PC-3 (cell line): ENCODE measurements around the gene DLG2. TPM values are rescaled to one million over a fixed set of nuclear protein-coding genes. Genes with fewer than 3 reads are reported as not detected.

Experiments
- ATAC-seq: fragments of 200-7000 bp; cut with Tn5 transposase; 2 replicates; pipeline ENCODE4 v1.9.1; 2020; ENCODE audit warnings: mild to moderate bottlenecking, moderate library complexity
- BruUV-seq: library from RNA; stranded (reverse); fragments of 400-500 nt; replicated peaks from 2 replicates; lab custom pipeline; 2021; lab: Mats Ljungman, UMichigan
- CTCF ChIA-PET: fragments of 300-600 bp; sonication (Branson Sonifier 250); formaldehyde crosslinking; loops from one replicate; lab custom pipeline; 2022; ENCODE audit warnings: antibody characterized with exemption; lab: Charles Lee
- POLR2A ChIA-PET: fragments of 300-600 bp; sonication (Branson Sonifier 250); formaldehyde crosslinking; loops from one replicate; lab custom pipeline; 2022; ENCODE audit warnings: antibody characterized with exemption; ENCODE audit not compliant: unreplicated experiment; lab: Charles Lee
- DNase-seq: peaks from one replicate; pipeline ENCODE4 v3.0.0-alpha.2; 2015
- H2AFZ ChIP-seq: fragments of 300-600 bp; sonication (generic); 2 replicates; pipeline ENCODE4 v1.6.0; 2016; ENCODE audit warnings: antibody characterized with exemption, low read length
- H3F3A ChIP-seq: fragments of 300-600 bp; sonication (generic); one replicate; pipeline ENCODE4 v1.6.0; 2017; ENCODE audit warnings: antibody characterized with exemption, low read length, control low read depth, mild to moderate bottlenecking; ENCODE audit not compliant: unreplicated experiment
- H3K27ac ChIP-seq: fragments of 300-600 bp; sonication (generic); 2 replicates; pipeline ENCODE4 v1.5.1; 2016; ENCODE audit warnings: mild to moderate bottlenecking, low read length
- H3K27me3 ChIP-seq: fragments of 300-600 bp; sonication (generic); 2 replicates; pipeline ENCODE4 v1.6.1; 2016; ENCODE audit warnings: low read length, mixed read lengths
- H3K36me3 ChIP-seq: fragments of 300-600 bp; sonication (generic); 2 replicates; pipeline ENCODE4 v1.6.1; 2016; ENCODE audit warnings: low read depth, mixed run types, low read length, mixed read lengths
- H3K4me1 ChIP-seq: fragments of 300-600 bp; sonication (generic); 2 replicates; pipeline ENCODE4 v1.5.1; 2016; ENCODE audit warnings: low read length; ENCODE audit not compliant: insufficient read depth
- H3K4me2 ChIP-seq: fragments of 300-600 bp; sonication (generic); 2 replicates; pipeline ENCODE4 v1.6.0; 2016; ENCODE audit warnings: low read length
- H3K4me3 ChIP-seq: fragments of 300-600 bp; sonication (generic); 2 replicates; pipeline ENCODE4 v1.5.1; 2016; ENCODE audit warnings: mild to moderate bottlenecking, low read length, mixed read lengths
- H3K79me2 ChIP-seq: fragments of 300-600 bp; sonication (generic); 2 replicates; pipeline ENCODE4 v1.6.1; 2017; ENCODE audit warnings: low read length, mixed read lengths
- H3K9ac ChIP-seq: fragments of 300-600 bp; sonication (generic); 2 replicates; pipeline ENCODE4 v1.6.0; 2016; ENCODE audit warnings: mild to moderate bottlenecking, low read length
- H3K9me2 ChIP-seq: fragments of 300-600 bp; sonication (generic); replicated peaks from 2 replicates; pipeline ENCODE4 v1.6.1; 2016; ENCODE audit warnings: mixed run types, low read length, mixed read lengths
- H3K9me3 ChIP-seq: fragments of 300-600 bp; sonication (generic); 2 replicates; pipeline ENCODE4 v1.6.1; 2016; ENCODE audit warnings: low read length, mixed read lengths
- H4K20me1 ChIP-seq: fragments of 300-600 bp; sonication (generic); 2 replicates; pipeline ENCODE4 v1.6.1; 2016; ENCODE audit warnings: low read length, mixed read lengths
- EZH2 ChIP-seq: fragments of 300-600 bp; sonication (generic); IDR thresholded peaks from one replicate; pipeline ENCODE4 v1.6.1; 2017; ENCODE audit warnings: antibody characterized with exemption, mild to moderate bottlenecking, low read length; ENCODE audit not compliant: unreplicated experiment
- EZH2phosphoT487 ChIP-seq: fragments of 300-600 bp; sonication (generic); IDR thresholded peaks from 2 replicates; pipeline ENCODE4 v1.6.1; 2018; ENCODE audit warnings: mild to moderate bottlenecking, antibody characterized with exemption, low read length, borderline replicate concordance
- intact Hi-C: fragments of 100-400 bp; cut with micrococcal nuclease; formaldehyde crosslinking; loops from 2 replicates; pipeline ENCODE4 v1.9.0; 2023
- total RNA-seq: library from RNA; depleted of rRNA; stranded (reverse); fragments of >200 nt; gene quantifications from 2 replicates; pipeline ENCODE4 v1.2.3, GENCODE V29; 2014
- TF ChIP-seq, protein P1 (sequence below): fragments of 300-600 bp; sonication (generic); conservative IDR thresholded peaks from 2 replicates; pipeline ENCODE4 v1.5.1; 2017; ENCODE audit warnings: antibody characterized with exemption, low read depth, mild to moderate bottlenecking, low read length

DLG2 gene
- total RNA-seq, 1 experiment from 2014 or later = 0.58 TPM

DNA sequence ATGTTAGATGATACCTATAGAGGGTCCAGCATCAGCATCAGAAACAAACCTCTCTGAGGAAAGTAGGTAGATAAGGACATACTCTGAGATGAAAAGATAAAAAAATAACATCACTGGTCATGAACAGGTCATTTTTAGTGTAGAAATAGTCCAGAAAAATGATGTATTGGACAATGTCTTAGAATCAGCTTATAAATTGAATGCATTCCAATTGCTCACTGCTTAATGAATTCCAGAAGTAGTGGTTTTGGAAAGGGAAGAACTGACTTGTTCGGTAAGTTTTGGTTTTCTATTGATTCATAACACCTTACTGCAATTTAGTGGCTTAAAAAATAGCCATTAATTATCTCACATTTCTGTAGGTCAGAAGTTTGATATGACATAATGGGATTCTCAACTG lies 1411.5 kb downstream of the DLG2 start:
- no peaks in the 10 kb centered on the region for H3K27me3 ChIP-seq
- no peak overlapping the region for H3K27ac ChIP-seq
- no peaks in the 10 kb centered on the region for H3K79me2 ChIP-seq
- no peaks in the 10 kb centered on the region for H3F3A ChIP-seq
- POLR2A ChIA-PET = no interaction called here
- BruUV-seq = no TSS peak
- no peak overlapping the region for H2AFZ ChIP-seq
- H3K9me2 ChIP-seq = no peaks in the 10 kb centered on the region
- DNase-seq (no peak), ATAC-seq (no peak)
- TF ChIP-seq EZH2 (no peak), EZH2phosphoT487 (no peak)
- TF ChIP-seq, protein P1, sequence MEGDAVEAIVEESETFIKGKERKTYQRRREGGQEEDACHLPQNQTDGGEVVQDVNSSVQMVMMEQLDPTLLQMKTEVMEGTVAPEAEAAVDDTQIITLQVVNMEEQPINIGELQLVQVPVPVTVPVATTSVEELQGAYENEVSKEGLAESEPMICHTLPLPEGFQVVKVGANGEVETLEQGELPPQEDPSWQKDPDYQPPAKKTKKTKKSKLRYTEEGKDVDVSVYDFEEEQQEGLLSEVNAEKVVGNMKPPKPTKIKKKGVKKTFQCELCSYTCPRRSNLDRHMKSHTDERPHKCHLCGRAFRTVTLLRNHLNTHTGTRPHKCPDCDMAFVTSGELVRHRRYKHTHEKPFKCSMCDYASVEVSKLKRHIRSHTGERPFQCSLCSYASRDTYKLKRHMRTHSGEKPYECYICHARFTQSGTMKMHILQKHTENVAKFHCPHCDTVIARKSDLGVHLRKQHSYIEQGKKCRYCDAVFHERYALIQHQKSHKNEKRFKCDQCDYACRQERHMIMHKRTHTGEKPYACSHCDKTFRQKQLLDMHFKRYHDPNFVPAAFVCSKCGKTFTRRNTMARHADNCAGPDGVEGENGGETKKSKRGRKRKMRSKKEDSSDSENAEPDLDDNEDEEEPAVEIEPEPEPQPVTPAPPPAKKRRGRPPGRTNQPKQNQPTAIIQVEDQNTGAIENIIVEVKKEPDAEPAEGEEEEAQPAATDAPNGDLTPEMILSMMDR = no peak
- H4K20me1 ChIP-seq = no peaks in the 10 kb centered on the region
- CTCF ChIA-PET = no interaction called here
- H3K4me1 ChIP-seq = no peaks in the 10 kb centered on the region
- H3K9me3 ChIP-seq = no peaks in the 10 kb centered on the region
- H3K4me3 ChIP-seq = no peak overlapping the region
- no peak overlapping the region for H3K4me2 ChIP-seq
- intact Hi-C loops = no loop called here
- no peak overlapping the region for H3K9ac ChIP-seq
- no peaks in the 10 kb centered on the region for H3K36me3 ChIP-seq

GRCh38 chr11:84214557-84214956 lies 1412.6 kb downstream of the DLG2 start:
- BruUV-seq = no TSS peak
- ATAC-seq (no peak), DNase-seq (no peak)
- CTCF ChIA-PET = no interaction called here
- H3K79me2 ChIP-seq = no peaks in the 10 kb centered on the region
- H3K27ac ChIP-seq = no peak overlapping the region
- no peaks in the 10 kb centered on the region for H3K9me3 ChIP-seq
- H3K4me2 ChIP-seq = no peak overlapping the region
- TF ChIP-seq EZH2 (no peak), EZH2phosphoT487 (no peak)
- TF ChIP-seq, protein P1 = no peak
- H3F3A ChIP-seq = no peaks in the 10 kb centered on the region
- H2AFZ ChIP-seq = no peak overlapping the region
- no peak overlapping the region for H3K4me3 ChIP-seq
- H3K27me3 ChIP-seq = no peaks in the 10 kb centered on the region
- POLR2A ChIA-PET = no interaction called here
- H3K9ac ChIP-seq = no peak overlapping the region
- no peaks in the 10 kb centered on the region for H4K20me1 ChIP-seq
- H3K4me1 ChIP-seq = no peaks in the 10 kb centered on the region
- H3K9me2 ChIP-seq = no peaks in the 10 kb centered on the region
- intact Hi-C loops = no loop called here
- H3K36me3 ChIP-seq = no peaks in the 10 kb centered on the region

DNA sequence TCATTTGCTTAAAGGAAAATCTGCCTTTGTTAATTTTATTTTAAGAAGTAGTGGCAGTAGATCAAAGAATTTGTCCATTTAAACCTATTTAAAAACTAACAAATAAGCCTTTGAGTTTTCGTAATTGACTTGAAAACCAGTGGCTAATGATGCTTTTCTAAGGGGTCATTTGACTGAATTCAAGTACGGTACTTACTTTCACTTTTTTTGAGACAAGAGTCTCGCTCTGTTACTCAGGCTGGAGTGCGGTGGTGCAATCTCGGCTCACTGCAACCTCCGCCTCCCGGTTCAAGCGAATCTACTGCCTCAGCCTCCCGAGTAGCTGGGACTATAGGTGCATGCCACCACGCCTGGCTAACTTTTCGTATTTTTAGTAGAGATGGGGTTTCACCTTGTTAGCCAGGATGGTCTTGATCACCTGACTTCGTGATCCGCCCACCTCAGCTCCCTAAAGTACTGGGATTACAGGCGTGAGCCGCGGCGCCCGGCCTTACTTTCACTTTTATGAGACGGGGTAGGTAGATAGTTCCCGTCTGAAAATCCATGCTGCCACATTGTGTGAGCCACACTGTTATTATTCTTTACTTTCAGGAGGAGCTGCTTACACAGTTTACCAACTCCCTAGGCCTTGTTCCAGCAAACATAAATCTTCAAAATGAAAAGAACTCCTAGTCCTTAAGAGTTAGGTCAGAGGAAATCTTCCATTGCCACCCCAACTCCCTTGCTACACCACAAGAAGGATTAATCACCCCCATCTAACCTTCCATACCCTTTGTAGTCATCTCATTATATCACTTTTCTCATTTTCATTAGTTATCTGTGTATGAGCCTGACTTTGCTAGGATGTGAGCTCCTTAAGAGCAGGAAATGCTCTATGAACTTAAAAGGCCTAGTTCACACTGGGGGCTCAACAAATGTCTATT lies 1414.4 kb downstream of the DLG2 start:
- DNase-seq (no peak), ATAC-seq (no peak)
- no peaks in the 10 kb centered on the region for H3K9me3 ChIP-seq
- peak overlapping the region; percentile 42 for H3K4me2 ChIP-seq
- H3K4me3 ChIP-seq = peak overlapping the region; percentile 24; the same call in 1 of the 2 replicates
- H3F3A ChIP-seq = no peaks in the 10 kb centered on the region
- H3K9me2 ChIP-seq = no peaks in the 10 kb centered on the region
- TF ChIP-seq EZH2 (no peak), EZH2phosphoT487 (no peak)
- TF ChIP-seq, protein P1 = no peak
- no TSS peak for BruUV-seq
- H3K79me2 ChIP-seq = no peaks in the 10 kb centered on the region
- no peaks in the 10 kb centered on the region for H3K27me3 ChIP-seq
- no peak overlapping the region for H3K9ac ChIP-seq
- H3K4me1 ChIP-seq = no peaks in the 10 kb centered on the region
- H2AFZ ChIP-seq = peak overlapping the region; percentile 20; the same call in 1 of the 2 replicates
- H4K20me1 ChIP-seq = no peaks in the 10 kb centered on the region
- ChIA-PET POLR2A (no interaction called here), CTCF (no interaction called here)
- H3K36me3 ChIP-seq = no peaks in the 10 kb centered on the region
- H3K27ac ChIP-seq = no peak overlapping the region
- intact Hi-C loops = no loop called here
